Fibroblast of mammary gland (primary cell): ENCODE measurements around the gene NUDT21.

ENCODE experiments used
- DNase-seq: peaks from one replicate; pipeline ENCODE4 v3.0.0-alpha.2; 2010; ENCODE audit warnings: low read depth
- H3K4me3 ChIP-seq: 2 replicates; pipeline ENCODE4 v1.5.1; 2011; ENCODE audit warnings: low read depth, mild to moderate bottlenecking, low read length, moderate library complexity; ENCODE audit not compliant: control insufficient read depth
- TF ChIP-seq, protein P1 (sequence below): conservative IDR thresholded peaks from 2 replicates; pipeline ENCODE4 v1.5.1; 2011; ENCODE audit warnings: low read depth, low read length, inconsistent platforms; ENCODE audit not compliant: control insufficient read depth, insufficient read depth

The NUDT21 gene

DNA sequence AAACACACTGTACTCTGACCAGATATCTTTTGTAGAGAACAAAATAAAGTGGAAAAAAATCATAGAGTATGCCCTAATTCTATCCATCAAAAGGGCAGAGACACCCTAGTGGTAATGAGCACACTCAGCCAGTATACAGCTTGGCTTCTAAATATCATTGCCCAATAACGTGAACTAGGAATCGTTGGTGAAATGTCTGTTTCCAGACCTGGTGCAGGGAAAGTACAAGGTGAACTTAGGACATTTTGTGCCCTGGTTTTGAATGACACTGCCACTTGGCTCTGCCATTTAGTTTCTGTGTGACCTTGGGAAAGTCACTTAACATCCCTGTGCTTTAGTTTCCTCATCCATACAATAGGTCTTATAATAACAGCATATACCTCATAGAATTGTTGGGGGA, 39.5 kb downstream of the NUDT21 start:
- TF ChIP-seq, protein P1, sequence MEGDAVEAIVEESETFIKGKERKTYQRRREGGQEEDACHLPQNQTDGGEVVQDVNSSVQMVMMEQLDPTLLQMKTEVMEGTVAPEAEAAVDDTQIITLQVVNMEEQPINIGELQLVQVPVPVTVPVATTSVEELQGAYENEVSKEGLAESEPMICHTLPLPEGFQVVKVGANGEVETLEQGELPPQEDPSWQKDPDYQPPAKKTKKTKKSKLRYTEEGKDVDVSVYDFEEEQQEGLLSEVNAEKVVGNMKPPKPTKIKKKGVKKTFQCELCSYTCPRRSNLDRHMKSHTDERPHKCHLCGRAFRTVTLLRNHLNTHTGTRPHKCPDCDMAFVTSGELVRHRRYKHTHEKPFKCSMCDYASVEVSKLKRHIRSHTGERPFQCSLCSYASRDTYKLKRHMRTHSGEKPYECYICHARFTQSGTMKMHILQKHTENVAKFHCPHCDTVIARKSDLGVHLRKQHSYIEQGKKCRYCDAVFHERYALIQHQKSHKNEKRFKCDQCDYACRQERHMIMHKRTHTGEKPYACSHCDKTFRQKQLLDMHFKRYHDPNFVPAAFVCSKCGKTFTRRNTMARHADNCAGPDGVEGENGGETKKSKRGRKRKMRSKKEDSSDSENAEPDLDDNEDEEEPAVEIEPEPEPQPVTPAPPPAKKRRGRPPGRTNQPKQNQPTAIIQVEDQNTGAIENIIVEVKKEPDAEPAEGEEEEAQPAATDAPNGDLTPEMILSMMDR, result no peak
- no peak for DNase-seq
- H3K4me3 ChIP-seq, result no peak overlapping the region

DNA sequence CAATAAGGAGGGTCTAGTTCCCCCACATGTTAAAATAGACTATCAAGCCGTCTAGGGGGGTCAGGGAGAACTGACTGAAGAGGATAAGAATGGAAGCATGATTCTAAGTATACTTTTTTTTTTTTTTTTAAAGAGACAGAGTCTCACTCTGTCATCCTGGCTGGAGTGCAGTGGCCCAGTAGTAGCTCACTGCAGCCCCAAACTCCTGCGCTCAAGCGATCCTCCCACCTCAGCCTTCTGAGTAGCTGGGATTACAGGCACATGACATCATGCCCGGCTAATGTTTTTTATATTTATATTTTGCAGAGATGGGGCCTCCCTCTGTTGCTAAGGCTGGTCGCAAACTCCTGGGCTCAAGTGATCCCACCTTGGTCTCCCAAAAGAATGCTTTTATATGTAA, 40.0 kb downstream of the NUDT21 start:
- DNase-seq, result no peak
- TF ChIP-seq, protein P1, result no peak
- H3K4me3 ChIP-seq, result no peak overlapping the region

DNA sequence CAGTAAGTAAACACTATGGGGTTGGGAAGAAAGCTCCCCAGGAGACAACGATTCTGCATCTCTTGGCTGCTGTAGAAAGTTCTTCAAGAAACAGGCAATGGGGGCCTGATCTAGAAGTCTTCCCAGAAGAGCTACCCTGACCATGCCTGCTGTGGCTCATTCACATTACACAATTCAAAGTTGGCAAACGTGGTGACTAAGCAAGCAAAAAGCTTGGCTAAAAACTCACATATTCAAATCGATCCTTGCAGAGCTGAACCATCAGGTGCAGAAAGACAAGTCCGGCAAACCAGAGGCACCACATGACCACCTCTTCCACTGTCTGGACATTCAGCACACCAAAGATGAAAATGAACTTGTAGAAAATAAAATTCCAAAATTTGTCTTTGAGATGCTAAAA, 41.9 kb downstream of the NUDT21 start:
- peak; percentile 63 for DNase-seq
- no peak overlapping the region for H3K4me3 ChIP-seq
- TF ChIP-seq, protein P1, result no peak

DNA sequence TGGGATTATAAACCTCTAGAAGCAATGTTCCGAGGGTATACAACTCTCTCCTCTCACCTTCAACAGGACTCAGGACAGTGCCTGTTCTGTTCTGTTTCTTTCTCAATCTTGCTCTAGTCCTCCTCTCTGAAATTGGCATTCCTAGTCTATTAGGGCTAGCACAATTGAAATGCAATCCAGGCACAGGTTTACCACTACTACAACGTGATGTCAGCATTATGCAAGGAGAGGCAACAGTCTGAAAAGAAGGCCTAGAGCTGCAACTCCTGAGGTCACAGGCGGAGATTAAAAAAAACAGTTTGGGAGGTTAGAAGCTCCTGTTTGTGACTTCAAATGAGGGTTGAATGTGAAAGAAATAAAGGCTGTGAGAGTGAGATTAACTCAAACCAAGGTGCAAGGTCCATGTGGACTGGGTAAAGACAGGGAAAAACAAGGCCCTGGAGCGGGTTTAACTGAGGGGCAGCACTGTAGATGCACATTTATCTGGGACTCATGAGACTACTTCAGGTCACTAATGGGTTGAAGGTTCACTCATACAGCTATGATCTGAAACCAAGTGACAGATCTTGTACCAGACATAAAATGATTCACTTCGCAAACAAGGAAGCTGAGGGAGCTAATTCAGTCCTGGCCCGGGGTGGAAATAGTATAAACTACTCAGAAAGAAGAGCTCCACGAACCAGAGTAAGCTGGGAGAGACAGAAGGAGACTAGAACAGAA, 42.6 kb downstream of the NUDT21 start:
- no peak overlapping the region for H3K4me3 ChIP-seq
- TF ChIP-seq, protein P1, result no peak
- no peak for DNase-seq

DNA sequence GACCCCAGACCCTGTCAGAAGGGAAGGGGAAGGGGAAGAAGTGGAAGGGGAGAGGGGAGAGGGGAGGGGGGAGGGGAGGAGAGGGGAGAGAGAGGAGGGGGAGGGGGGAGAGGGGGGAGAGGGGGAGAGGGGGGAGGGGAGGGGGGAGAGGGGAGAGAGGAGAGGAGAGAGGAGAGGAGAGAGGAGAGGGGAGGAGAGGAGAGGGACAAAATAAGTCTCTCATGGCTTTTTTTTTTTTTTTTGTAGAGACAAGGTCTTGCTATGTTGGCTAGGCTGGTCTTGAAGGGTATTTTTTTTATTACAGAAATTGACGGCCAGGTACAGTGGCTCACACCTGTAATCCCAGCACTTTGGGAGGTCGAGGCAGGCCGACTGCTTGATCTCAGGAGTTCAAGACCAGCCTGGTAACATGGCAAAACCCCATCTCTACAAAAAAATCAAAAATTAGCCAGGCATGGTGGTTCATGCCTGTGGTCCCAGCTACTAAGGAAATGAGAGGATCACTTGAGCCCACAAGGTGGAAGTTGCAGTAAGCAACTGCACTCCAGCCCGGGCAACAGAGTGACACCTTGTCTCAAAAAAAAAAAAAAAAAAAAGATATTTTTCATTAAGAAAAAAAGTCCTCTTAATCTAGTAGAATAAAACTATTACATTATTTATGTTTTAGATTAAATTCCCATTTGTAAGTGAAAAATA, 45.0 kb downstream of the NUDT21 start:
- TF ChIP-seq, protein P1, result no peak
- DNase-seq, result no peak
- H3K4me3 ChIP-seq, result no peak overlapping the region

DNA sequence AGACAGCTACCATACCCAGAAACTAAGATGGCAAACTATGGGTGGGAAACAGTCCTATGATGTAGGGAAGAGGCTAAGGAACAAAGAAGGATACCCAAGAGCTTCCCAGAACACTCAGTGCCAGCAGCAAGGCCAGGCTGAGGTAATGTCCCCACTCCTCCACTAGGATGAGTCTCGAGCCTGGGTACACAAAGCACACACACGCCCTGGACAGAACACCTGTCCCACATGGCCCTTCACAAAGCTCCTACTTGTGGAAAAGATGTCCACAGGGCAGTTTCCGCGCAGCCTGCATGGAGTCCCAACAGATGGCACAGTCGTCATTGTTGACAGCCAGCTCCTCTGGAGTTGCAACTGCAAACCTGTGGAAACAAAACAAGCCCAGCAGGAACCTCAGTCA, 49.6 kb downstream of the NUDT21 start:
- DNase-seq, result no peak
- no peak overlapping the region for H3K4me3 ChIP-seq
- TF ChIP-seq, protein P1, result peak; percentile 26
